NK-92 (cell line): ENCODE data around the gene ANKRD37.

Experiments
- DNase-seq: peaks from one replicate; lab custom pipeline; 2025; ENCODE audit not compliant: unreplicated experiment; lab: John Stamatoyannopoulos, UW

ANKRD37 gene

DNA sequence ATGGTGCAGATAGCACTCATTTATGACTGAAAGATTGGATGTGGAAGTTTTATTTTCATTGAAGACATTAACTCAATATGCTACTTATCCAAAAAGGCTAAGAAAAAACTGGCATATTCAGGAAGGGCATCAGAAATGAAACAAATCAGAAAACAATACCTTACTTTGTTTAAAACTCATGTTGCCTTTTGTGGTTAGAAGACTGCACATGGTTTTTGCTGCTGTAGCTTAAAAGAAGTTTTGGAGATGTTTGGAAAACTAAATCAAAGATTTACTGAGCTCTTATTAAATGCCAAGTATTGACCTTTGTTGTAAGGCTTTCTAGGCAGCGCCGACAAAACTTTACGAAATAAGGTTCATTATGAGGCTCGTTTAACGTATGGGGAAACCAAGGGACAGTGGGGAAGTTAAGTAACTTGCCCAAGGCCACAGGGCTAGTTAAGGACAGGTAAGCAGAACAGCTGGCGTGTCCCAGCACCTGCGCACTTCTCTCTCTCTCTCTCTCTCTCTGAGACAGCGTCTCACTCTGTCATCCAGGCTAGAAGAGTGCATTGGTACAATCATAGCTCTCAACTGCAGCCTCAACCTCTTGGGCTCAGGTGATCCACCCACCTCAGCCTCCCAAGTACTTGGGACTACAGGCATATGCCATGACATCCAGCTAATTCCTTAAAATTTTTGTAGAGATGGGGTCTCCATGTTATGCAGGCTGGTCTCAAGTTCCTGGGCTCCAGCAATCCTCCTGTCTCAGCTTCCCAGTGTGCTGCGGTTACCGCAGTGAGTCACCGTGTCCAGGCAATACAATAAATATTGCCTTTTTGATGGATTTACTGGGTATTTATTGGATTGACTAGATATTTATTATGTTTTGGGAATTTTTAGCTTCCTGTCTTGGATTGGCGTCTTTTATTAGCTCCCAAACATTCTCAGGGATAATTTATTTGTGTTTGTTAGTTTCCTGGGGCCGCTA lies 17.0 kb upstream of the ANKRD37 start:
- no peak for DNase-seq

DNA sequence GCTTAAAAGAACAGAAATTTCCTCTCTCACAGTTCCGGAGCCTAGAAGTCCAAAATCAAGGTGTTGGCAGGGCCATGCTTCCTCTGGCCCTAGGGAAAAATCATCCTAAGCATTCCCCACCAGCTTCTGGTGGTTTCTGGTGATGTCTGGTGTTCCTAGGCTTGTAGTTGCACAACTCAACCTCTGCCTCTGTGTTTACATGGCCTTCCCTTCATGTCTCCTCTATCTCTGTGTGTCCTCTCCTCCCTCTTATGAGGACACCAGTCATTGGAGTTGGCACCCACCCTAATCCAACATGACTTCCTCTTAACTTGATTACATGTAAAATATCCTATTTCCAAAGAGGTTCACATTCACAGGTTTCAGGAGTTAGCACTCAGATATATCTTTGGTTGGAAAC lies 16.3 kb upstream of the ANKRD37 start:
- DNase-seq, result no peak

DNA sequence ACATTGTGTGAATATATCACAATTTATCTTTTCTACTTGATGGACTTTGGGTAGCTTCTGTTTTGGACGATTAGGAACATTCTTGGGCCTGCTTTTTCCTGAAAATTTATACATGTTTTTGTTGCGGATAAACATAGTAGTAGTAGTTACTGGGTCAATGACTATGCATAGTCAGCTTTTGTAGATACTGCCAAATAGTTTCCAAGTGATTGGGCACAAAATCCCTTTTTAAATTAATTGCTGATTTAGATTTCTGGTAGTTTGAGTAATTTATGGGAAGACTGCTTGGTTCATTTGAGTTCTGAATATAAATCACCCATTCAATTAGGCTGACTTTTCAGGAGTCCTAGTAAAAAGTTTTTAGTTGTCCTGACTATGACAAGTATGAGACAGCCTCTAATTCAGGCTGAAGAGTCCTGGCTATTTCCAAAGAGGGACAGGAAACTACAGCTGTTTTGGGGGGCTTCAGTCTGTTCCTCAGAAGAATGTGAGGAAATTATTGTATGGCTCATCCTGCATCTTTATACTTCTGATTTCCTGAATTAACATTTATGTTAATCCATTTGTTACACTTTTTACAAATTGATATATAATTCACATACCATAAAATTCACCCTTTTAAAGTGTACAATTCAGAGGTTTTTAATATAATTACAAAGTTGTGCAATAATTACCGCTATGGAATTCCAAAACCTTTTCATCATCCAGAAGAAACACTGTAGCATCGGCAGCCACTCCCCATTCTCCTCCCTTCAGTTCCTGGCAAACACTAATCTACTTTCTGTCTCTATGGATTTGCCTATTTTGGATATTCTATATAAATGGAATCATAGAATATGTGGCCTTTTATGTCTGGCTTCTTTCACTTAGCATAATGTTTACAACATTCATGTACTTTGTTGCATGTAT lies 15.1 kb upstream of the ANKRD37 start:
- DNase-seq, result no peak

DNA sequence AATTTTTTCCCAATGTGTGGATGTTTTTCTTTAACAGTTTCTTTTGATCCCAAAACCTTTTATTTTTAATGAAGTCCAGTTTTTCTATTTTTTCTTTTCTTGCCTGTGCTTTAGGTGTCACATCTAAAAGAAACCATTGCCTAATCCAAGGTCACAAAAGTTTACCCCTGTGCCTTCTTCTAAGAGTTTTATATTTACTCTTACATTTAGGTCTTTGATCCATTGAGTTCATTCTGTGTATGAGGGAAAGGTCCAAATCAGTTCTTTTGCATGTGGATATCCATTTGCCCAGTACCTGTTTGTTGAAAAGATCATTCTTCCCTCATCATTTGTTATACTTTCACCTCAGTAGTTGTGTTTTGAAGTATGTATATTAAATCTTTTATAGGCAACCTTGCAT lies 13.9 kb upstream of the ANKRD37 start:
- DNase-seq, result no peak

DNA sequence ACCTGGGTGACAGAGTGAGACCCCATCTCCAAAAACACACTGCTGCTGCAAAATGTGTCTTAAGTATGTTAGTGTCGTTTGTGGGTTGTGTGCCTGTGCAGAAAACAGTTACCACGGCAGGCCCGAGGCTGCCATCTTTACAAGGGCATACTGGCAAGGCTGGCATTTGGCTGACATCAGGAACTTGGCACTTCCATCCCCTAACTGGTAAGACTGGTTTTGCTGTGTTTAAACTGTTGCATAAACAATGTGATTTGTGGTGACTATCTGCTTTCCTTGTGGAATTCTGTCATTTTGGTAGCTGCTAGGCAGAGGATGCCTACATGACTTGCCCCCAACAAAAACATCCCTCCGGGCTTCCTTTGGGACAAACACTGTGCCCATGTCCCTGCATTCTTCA lies 13.2 kb upstream of the ANKRD37 start:
- no peak for DNase-seq

DNA sequence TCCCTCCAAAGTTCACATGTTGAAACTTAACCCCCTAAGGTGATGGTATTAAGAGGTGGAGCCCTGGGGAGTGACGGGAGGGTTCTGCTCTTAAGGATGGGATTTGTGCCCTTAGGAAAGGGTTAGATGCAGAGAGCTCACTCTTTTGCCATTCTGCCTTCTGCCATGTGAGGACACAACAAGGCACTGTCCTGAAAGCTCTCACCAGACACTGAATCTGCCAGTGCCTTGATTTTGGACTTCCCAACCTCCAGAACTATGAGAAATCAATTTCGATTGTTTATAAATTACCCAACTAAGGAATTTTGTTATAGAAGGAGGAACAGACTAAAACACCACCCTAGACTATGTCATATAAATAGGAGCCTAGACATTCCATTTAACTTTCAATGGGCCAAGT lies 12.6 kb upstream of the ANKRD37 start:
- DNase-seq, result no peak

DNA sequence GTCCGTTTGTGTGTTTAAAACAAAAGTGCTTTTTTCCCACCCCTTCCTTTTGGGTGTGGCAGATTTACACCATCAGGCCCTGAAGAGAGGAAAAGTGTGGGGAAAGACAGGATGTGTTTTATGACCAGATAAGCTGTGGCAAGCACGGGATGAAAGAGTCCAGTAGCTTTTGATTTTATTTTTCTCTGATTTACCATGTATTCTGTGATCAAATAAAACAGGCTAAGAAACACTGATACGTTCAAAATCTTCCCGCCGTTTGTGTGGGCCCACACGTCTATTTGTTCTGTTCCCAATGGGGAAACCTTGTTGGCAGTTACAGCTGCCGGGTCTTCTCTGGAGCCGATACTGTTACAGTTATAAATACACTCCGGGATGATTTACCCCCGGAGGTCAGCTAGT lies 11.7 kb upstream of the ANKRD37 start:
- DNase-seq, result no peak

DNA sequence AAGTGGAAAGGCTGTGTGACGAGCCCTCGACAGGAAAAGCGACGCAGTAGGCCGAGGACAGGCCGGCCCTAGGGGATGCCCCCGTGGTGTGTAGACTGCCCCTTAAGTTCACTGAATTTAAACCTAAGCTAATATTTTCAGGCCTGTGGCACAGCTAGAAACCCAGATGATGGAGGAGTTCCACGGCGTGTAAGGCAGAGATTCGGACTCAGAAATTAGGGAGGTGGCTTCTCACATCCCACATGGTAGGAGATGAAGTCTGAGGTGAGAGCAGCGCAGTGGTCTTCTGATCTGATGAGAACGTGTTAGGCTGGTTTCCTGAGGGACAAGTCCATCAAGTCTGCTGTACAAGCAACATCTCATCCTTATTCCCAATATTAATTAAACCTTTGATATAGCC lies 8.7 kb upstream of the ANKRD37 start:
- DNase-seq, result no peak

DNA sequence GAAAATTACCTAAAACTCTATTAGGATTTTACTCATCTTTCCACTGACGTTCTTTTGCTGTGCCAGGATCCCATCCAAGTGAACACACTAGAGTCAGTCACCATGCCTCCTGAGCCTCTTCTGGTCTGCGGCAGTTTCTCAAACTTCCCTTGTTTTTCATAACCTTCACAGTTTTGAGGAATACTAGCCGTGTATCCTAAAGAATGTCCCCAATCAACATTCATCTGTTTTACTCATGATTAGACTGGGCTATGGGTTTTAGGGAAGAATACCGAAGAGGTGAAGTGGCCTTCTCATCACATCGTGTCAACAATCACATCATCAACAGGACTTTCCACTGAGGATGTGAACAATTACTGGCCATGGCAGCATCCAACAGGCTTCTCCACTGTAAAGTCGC lies 5.7 kb upstream of the ANKRD37 start:
- no peak for DNase-seq

DNA sequence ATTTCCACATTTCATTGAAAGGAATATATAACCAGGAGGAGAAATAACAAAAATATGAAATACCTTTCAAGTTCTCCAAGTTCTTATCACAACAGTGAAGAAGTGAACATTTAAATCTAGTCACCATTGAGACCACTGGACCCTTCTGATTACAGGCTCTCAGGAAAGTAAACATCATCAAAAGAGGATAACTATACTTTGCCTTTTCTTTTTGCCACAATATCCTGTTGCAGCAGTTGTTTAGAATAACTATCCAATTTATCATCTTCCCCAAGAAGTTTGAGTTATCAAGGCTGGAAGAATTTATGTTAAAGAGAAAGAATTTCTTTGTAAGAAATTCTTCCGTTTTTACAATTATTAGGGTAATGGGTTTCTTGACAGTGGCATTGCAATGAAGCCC lies 4.5 kb upstream of the ANKRD37 start:
- DNase-seq, result no peak

DNA sequence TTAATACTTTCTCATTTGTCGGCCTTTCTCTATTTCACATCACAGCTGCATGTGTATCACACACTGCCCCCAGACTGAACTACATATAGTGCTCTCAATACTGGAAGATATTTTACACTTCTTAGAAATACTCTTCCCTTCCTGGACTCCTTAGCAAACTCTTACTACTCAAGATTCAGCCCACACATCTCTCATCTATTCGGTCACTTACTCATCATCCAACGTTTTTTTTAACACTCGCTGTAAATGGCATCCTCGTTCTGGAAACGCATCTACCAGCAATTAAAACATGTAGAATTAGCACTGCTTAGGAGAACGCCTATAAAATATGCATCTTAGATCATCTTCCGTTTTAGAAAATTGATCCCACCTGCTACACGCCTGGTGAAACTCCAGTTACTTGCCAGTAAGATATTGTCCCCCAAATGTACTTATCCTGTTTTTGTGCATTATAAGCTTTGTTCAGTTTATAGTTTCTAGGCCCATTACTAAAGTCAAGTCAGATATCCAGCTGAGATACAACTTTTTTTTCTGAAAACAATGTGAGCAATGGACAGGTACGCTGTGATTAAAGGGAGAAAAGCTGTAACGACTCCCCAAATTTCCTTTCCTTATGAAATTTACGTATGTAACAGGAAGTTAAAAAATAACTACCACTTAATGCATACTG lies 1.9 kb upstream of the ANKRD37 start:
- no peak for DNase-seq

DNA sequence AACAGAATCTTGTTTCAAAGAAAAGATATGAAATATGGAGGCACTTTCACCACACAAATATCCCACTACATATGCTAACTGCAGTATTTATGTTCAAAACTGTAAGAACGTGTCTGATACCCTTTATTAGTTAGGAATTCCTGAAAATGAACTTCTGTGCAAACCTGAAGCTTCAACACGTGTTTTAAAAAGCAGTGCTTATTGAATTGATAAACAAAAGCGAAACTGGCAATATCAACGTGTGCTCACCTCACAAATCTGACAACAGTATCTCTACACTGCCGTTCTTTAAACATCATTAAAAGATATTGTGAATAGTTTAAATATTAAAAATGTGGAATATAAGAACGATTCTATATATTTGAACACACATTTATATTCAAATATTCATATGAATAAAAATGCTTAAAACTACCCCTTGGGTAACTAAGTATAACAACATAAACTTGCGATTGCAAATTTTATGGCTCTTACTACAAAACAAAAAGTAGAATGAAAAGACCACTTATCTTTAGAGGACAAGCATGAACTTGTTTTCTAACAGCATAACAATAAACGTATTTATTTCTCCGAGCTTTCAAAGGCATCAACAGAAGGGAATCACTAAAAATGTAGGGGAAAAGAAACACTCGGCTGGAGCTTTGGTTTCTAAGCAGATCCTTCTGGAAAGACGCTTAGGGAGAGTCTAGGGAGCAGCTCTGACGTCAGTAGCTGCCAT lies 1.2 kb upstream of the ANKRD37 start, which contains the start of gene LRP2BP:
Gene LRP2BP (minus strand): TSS at position 687 of the 718 bp plus-strand sequence. CDS start 17,738 bp downstream, outside the sequence.
- DNase-seq, result no peak

DNA sequence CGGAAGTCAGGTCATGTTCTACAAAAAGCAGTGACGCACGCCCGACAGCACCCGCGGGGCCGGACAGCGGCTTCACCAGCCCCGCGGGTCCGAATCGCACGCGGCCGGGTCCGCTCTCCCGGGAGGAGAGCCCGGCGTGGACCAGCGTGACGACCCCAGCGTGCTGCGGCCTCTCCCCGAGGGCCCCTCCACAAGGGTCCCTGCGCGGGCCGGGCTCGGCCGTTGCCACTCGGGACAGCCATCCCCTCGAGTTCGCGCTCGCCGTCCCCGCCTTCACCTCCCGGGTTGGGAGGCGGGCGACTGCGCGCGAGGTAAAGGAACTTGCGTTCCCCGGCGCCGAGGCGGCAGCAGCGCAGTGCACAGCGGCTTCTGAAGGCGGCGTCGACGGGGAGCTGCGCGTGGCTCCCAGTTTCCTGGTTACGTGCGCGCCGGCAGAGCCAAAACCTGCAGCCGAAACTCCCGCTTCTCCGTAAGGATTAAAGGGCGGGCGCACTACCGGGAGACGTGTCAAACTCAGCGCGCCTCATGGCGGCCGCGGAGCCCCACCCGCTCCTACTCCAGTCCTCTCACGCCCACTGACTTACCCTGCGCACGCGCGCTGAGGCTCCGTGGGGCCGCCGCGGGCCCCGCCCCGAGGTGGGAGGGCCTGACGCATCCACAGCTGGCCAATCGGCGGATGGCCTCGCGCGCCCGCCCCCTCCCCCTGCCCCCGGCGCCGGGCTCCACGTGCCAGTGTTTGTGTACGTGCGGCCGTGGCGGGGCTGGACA lies 501 bp upstream of the ANKRD37 start:
- peak; percentile 62 for DNase-seq

DNA sequence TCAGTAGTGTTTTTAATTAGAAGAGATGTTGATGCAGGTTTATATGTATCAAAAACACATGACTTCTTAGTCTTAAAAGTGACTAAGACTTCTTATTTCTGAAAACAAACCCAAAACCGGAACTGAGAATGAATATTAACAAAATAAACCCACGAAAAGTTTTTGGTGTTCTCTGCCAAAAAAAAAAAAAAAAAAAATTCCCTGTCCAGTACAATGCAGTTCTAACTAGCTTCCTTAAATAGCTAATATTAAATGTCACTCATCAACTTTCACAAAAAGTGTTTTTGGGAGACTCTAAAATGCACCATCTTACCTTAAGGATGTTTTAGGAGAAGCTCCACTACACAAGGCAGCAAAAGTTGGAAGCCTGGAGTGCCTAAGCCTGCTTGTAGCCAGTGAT lies 2.0 kb downstream of the ANKRD37 start:
- DNase-seq, result no peak

DNA sequence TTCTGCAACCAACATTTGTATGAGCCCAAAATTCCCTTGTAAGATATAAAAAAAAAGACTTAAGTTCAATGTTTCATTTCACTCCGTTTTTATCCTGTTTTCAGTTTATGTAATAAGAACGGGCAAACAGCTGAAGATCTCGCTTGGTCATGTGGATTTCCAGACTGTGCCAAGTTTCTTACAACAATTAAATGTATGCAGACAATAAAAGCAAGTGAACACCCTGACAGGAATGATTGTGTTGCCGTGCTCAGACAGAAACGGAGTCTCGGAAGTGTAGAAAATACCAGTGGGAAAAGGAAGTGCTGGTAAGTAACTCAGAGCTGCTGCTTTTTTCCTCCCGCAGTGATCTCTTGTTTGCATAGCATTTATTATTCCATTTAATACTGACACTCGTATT lies 2.8 kb downstream of the ANKRD37 start:
- DNase-seq, result no peak

DNA sequence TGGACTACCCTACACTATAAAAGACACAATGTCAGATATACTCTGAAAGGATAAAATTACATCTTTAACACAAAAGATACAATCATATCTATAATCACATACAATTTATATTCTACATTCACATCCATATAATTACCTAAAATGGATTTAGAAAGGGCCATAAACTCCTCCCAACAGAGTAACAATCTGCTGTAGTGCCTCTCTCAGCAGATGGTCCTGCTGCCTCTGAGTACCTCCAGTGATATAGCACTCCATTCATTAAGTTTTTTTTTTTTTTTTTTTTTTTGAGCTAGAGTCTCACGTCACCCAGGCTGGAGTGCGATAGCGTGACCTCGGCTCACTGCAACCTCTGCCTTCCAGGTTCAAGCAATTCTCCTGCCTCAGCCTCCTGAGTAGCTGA lies 7.4 kb downstream of the ANKRD37 start:
- DNase-seq, result no peak

DNA sequence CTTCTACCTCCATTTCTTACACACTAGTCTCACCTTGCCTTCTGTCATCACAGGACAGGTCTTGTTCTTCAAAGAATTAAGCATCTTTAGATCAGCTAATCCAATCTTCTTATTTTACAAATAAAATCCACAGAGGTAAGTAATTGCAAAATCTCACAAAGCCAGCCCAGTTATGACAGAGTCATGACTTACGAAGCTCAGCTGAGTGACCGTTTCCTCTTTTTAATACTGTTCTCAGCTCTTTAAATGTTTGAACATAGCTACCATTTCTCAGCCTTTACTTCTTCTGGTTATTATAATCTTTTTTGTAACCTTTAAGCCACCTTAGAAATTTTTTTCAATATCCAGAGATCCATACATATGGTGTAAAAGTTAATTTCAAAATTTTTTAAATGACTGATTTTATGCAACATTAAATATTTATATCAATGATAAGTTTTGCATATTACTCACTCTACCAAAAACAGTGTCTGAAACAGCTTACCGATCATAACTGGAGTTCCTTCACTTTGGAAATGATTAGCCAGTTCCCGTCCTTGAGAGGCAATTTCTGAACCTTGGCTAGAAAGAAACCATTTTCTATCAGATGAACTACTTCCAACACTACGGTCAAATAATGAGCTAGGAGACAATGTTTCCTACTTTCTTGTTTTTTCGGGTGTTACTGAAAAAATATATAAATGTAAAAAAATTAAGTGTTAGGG lies 8.8 kb downstream of the ANKRD37 start:
- DNase-seq, result no peak

DNA sequence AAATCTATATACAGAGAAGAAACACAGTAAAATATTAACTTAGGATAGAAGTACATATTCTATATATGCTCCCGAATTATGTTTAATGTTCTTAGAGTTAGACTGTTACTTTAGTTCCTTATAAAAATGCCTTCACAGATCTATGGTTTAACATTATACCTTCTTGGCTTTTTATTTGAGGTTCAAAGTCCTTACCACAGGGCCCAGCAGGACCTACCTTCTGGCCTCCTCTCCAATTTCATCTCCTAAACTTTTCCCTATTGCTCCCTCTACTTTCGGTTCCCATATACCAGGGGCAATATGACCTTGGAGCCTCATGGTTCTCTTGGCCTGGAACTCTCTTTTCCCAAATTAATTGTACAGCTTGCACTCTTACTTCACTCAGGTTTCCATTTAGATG lies 11.8 kb downstream of the ANKRD37 start:
- no peak for DNase-seq

DNA sequence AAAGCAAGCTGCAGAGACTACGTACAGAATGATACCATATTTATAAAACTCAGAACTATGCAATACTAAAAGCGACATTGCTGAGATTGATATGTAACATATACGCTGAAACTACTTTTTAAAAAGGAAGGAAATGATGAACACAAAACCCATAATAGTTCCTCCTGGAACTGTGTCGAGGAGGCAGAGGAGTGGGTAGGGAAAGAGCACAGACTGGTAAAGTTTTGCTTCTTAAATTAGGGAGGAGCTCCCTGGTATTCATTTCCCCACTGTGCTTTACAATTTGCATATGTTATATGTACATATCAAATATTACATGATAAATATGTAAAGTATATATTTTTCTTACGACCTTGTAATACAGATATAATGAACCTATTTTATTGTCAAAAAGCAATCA lies 15.2 kb downstream of the ANKRD37 start:
- no peak for DNase-seq
